Neural progenitor cell (in vitro differentiated cells): ENCODE measurements around the gene MAPK7. TPM values are rescaled to one million over a fixed set of nuclear protein-coding genes. Genes with fewer than 3 reads are reported as not detected.

Experiments
- DNase-seq: peaks from one replicate; pipeline ENCODE4 v3.0.0-alpha.2; 2016; ENCODE audit warnings: low spot score
- H2AFZ ChIP-seq: fragments of 200-600 bp; sonication (generic); replicated peaks from 2 replicates; pipeline ENCODE4 v1.6.1; 2016; ENCODE audit warnings: antibody characterized with exemption
- H3F3A ChIP-seq: fragments of 200-600 bp; sonication (generic); 2 replicates; pipeline ENCODE4 v1.6.1; 2016; ENCODE audit warnings: antibody characterized with exemption, low read depth
- H3K27ac ChIP-seq: fragments of 200-600 bp; sonication (generic); 2 replicates; pipeline ENCODE4 v1.5.1; 2016; ENCODE audit warnings: mild to moderate bottlenecking
- H3K27me3 ChIP-seq: fragments of 200-600 bp; sonication (generic); 2 replicates; pipeline ENCODE4 v1.6.1; 2016; ENCODE audit warnings: mild to moderate bottlenecking, moderate library complexity
- H3K36me3 ChIP-seq: fragments of 200-600 bp; sonication (generic); 2 replicates; pipeline ENCODE4 v1.5.1; 2016
- H3K4me1 ChIP-seq: fragments of 200-600 bp; sonication (generic); 2 replicates; pipeline ENCODE4 v1.6.1; 2016; ENCODE audit warnings: mixed run types
- H3K4me2 ChIP-seq: fragments of 200-600 bp; sonication (generic); 2 replicates; pipeline ENCODE4 v1.6.1; 2016
- H3K4me3 ChIP-seq: fragments of 200-600 bp; sonication (generic); 2 replicates; pipeline ENCODE4 v1.5.1; 2016
- H3K79me2 ChIP-seq: fragments of 200-600 bp; sonication (generic); 2 replicates; pipeline ENCODE4 v1.6.1; 2016; ENCODE audit warnings: low read depth
- H3K9ac ChIP-seq: fragments of 200-600 bp; sonication (generic); 2 replicates; pipeline ENCODE4 v1.6.1; 2016
- H3K9me3 ChIP-seq: fragments of 200-600 bp; sonication (generic); 2 replicates; pipeline ENCODE4 v1.5.1; 2016; ENCODE audit warnings: low read depth
- H4K20me1 ChIP-seq: fragments of 200-600 bp; sonication (generic); 2 replicates; pipeline ENCODE4 v1.6.1; 2016; ENCODE audit warnings: low read depth
- H3K27ac Mint-ChIP-seq: 3 replicates; pipeline ENCODE4 v1.8.0; 2021; ENCODE audit warnings: mixed read lengths
- H3K27me3 Mint-ChIP-seq: 2 replicates; pipeline ENCODE4 v1.8.0; 2022; ENCODE audit warnings: low read depth, mild to moderate bottlenecking, inconsistent platforms, moderate library complexity, mixed read lengths; ENCODE audit not compliant: insufficient read depth
- H3K36me3 Mint-ChIP-seq: 3 replicates; pipeline ENCODE4 v1.8.0; 2021; ENCODE audit warnings: mixed read lengths
- H3K4me1 Mint-ChIP-seq: 3 replicates; pipeline ENCODE4 v1.8.0; 2021; ENCODE audit warnings: mixed read lengths
- H3K4me3 Mint-ChIP-seq: 3 replicates; pipeline ENCODE4 v1.8.0; 2021; ENCODE audit warnings: mild to moderate bottlenecking, moderate library complexity, mixed read lengths
- H3K9me3 Mint-ChIP-seq: 3 replicates; pipeline ENCODE4 v1.8.0; 2020; ENCODE audit warnings: mixed read lengths
- EZH2 ChIP-seq: fragments of 200-600 bp; sonication (generic); IDR thresholded peaks from 2 replicates; pipeline ENCODE4 v1.6.1; 2017; ENCODE audit warnings: antibody characterized with exemption, mild to moderate bottlenecking, moderate library complexity
- EZH2phosphoT487 ChIP-seq: fragments of 200-600 bp; sonication (generic); IDR thresholded peaks from 2 replicates; pipeline ENCODE4 v1.6.1; 2017; ENCODE audit warnings: antibody characterized with exemption
- total RNA-seq: library from RNA; depleted of rRNA; stranded (reverse); fragments of >200 nt; gene quantifications from 2 replicates; pipeline ENCODE4 v1.2.3, GENCODE V29; 2015; ENCODE audit warnings: low replicate concordance
- TF ChIP-seq, protein P1 (sequence below): fragments of 200-600 bp; sonication (generic); IDR thresholded peaks from 2 replicates; pipeline ENCODE4 v1.5.1; 2017; ENCODE audit warnings: antibody characterized with exemption, mild to moderate bottlenecking

MAPK7 gene
- total RNA-seq, 1 donor from 2014 or later: 12.2 TPM

GRCh38 chr17:19404264-19404663 is 26.0 kb downstream of the MAPK7 start:
- TF ChIP-seq, protein P1, sequence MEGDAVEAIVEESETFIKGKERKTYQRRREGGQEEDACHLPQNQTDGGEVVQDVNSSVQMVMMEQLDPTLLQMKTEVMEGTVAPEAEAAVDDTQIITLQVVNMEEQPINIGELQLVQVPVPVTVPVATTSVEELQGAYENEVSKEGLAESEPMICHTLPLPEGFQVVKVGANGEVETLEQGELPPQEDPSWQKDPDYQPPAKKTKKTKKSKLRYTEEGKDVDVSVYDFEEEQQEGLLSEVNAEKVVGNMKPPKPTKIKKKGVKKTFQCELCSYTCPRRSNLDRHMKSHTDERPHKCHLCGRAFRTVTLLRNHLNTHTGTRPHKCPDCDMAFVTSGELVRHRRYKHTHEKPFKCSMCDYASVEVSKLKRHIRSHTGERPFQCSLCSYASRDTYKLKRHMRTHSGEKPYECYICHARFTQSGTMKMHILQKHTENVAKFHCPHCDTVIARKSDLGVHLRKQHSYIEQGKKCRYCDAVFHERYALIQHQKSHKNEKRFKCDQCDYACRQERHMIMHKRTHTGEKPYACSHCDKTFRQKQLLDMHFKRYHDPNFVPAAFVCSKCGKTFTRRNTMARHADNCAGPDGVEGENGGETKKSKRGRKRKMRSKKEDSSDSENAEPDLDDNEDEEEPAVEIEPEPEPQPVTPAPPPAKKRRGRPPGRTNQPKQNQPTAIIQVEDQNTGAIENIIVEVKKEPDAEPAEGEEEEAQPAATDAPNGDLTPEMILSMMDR: no peak
- TF ChIP-seq EZH2phosphoT487 (no peak), EZH2 (no peak)
- Histone ChIP-seq H3K36me3 (no peaks in the 10 kb centered on the region), H3K9ac (no peak overlapping the region), H3K4me3 (no peak overlapping the region), H4K20me1 (no peaks in the 10 kb centered on the region), H3K4me1 (no peaks in the 10 kb centered on the region), H2AFZ (no peak overlapping the region), H3K4me2 (no peak overlapping the region), H3K9me3 (no peaks in the 10 kb centered on the region), H3K27me3 (no peaks in the 10 kb centered on the region), H3K27ac (no peak overlapping the region), H3F3A (no peaks in the 10 kb centered on the region), H3K79me2 (no peaks in the 10 kb centered on the region)
- peaks cover 3% of the 10 kb centered on the region for H3K27me3 Mint-ChIP-seq
- H3K36me3 Mint-ChIP-seq: peaks cover 1% of the 10 kb centered on the region
- no peak for DNase-seq
- no peak overlapping the region for H3K27ac Mint-ChIP-seq
- H3K4me1 Mint-ChIP-seq: peaks cover 4% of the 10 kb centered on the region
- H3K9me3 Mint-ChIP-seq: no peaks in the 10 kb centered on the region
- no peak overlapping the region for H3K4me3 Mint-ChIP-seq

- H2AFZ ChIP-seq: no peak overlapping the region
- H3K36me3 ChIP-seq: no peaks in the 10 kb centered on the region
- no peak overlapping the region for H3K9ac ChIP-seq
- peaks cover 7% of the 10 kb centered on the region for H3K27me3 Mint-ChIP-seq
- no peak overlapping the region for H3K27ac ChIP-seq
- H3K27ac Mint-ChIP-seq: no peak overlapping the region
- peaks cover 9% of the 10 kb centered on the region for H3K4me1 Mint-ChIP-seq
- DNase-seq: no peak
- H3K4me1 ChIP-seq: no peaks in the 10 kb centered on the region
- no peaks in the 10 kb centered on the region for H3K27me3 ChIP-seq
- H3F3A ChIP-seq: no peaks in the 10 kb centered on the region
- H3K4me3 ChIP-seq: no peak overlapping the region
- no peaks in the 10 kb centered on the region for H3K9me3 ChIP-seq
- peaks cover 1% of the 10 kb centered on the region for H3K36me3 Mint-ChIP-seq
- no peaks in the 10 kb centered on the region for H4K20me1 ChIP-seq
- H3K4me2 ChIP-seq: no peak overlapping the region
- no peak overlapping the region for H3K4me3 Mint-ChIP-seq
- TF ChIP-seq EZH2 (no peak), EZH2phosphoT487 (no peak)
- TF ChIP-seq, protein P1: no peak
- H3K9me3 Mint-ChIP-seq: no peaks in the 10 kb centered on the region
- no peaks in the 10 kb centered on the region for H3K79me2 ChIP-seq
These were observed 26.8 kb downstream of the MAPK7 start for GRCh38 chr17:19405114-19405513.

GRCh38 chr17:19407601-19408345 is 29.5 kb downstream of the MAPK7 start:
- Histone ChIP-seq H3K36me3 (no peaks in the 10 kb centered on the region), H2AFZ (no peak overlapping the region), H3F3A (no peaks in the 10 kb centered on the region), H3K4me3 (no peak overlapping the region), H3K9ac (no peak overlapping the region), H3K4me2 (no peak overlapping the region), H3K27ac (no peak overlapping the region), H3K79me2 (no peaks in the 10 kb centered on the region), H4K20me1 (no peaks in the 10 kb centered on the region), H3K4me1 (peaks cover 13% of the 10 kb centered on the region), H3K9me3 (no peaks in the 10 kb centered on the region), H3K27me3 (no peaks in the 10 kb centered on the region)
- peaks cover 1% of the 10 kb centered on the region for H3K36me3 Mint-ChIP-seq
- peaks cover 10% of the 10 kb centered on the region for H3K27me3 Mint-ChIP-seq
- no peak for DNase-seq
- no peak for TF ChIP-seq EZH2phosphoT487
- no peak for TF ChIP-seq EZH2
- TF ChIP-seq, protein P1: no peak
- peaks cover 22% of the 10 kb centered on the region for H3K4me1 Mint-ChIP-seq
- no peak overlapping the region for H3K27ac Mint-ChIP-seq
- H3K4me3 Mint-ChIP-seq: no peak overlapping the region
- H3K9me3 Mint-ChIP-seq: no peaks in the 10 kb centered on the region
